GM12872 (cell line): ENCODE results near the gene TPSAB1.

ENCODE experiments used
- TF ChIP-seq, protein P1 (sequence below): IDR thresholded peaks from 3 replicates; pipeline ENCODE4 v1.5.1; 2011; ENCODE audit warnings: low read depth, mild to moderate bottlenecking, low read length, moderate library complexity; ENCODE audit not compliant: insufficient read depth

The TPSAB1 gene

DNA sequence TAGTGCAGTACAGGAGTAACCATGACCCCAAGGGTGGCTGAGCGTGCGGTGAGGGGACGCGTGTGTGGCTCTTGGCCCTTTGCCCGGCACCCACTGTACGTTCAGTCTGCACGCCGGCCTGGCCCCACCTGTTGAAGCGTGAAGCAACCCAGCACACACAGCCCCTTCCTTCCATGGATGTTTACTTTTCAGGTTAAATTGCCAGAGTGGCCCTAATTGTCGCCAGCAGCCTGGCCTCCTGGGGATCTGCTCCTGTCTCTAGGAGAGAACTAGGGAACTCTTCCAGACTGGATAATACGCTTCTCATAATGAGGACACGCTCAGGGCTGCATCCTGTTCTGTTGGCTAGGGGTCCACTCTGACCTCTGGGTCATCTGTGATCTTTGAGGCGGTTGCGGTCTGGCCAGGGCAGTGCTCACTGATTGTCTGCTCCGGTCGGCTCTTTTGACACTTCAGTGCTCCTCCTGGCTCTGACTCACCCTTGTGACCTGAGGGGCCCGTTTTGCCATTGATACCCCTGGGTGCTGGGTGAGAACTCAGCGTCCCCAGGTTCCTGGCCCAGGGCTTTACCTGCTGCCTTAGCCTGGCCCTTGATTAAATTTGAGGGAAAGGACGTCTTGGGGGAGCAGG, 43.2 kb upstream of the TPSAB1 start:
- TF ChIP-seq, protein P1, sequence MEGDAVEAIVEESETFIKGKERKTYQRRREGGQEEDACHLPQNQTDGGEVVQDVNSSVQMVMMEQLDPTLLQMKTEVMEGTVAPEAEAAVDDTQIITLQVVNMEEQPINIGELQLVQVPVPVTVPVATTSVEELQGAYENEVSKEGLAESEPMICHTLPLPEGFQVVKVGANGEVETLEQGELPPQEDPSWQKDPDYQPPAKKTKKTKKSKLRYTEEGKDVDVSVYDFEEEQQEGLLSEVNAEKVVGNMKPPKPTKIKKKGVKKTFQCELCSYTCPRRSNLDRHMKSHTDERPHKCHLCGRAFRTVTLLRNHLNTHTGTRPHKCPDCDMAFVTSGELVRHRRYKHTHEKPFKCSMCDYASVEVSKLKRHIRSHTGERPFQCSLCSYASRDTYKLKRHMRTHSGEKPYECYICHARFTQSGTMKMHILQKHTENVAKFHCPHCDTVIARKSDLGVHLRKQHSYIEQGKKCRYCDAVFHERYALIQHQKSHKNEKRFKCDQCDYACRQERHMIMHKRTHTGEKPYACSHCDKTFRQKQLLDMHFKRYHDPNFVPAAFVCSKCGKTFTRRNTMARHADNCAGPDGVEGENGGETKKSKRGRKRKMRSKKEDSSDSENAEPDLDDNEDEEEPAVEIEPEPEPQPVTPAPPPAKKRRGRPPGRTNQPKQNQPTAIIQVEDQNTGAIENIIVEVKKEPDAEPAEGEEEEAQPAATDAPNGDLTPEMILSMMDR = no peak

DNA sequence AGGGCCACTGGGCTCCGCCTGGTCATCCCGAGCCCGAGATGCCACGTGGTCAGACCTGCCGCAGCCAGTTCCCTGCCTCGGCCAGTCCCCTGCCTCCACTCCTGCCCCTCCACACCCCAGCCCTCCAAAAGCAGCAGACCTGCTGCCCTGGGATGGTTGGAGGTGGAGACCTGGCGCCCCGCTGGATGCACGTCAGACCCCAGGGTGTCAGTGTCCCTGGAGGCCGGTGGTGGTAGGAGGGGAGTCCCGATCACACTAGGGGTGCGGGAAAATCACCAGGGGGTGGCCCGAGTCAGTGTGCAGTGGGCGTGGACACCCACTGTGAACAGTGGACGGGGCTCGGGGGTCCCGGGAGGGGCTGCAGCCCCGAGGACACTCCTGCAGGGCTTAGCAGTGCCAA, 42.3 kb upstream of the TPSAB1 start:
- TF ChIP-seq, protein P1 = no peak

DNA sequence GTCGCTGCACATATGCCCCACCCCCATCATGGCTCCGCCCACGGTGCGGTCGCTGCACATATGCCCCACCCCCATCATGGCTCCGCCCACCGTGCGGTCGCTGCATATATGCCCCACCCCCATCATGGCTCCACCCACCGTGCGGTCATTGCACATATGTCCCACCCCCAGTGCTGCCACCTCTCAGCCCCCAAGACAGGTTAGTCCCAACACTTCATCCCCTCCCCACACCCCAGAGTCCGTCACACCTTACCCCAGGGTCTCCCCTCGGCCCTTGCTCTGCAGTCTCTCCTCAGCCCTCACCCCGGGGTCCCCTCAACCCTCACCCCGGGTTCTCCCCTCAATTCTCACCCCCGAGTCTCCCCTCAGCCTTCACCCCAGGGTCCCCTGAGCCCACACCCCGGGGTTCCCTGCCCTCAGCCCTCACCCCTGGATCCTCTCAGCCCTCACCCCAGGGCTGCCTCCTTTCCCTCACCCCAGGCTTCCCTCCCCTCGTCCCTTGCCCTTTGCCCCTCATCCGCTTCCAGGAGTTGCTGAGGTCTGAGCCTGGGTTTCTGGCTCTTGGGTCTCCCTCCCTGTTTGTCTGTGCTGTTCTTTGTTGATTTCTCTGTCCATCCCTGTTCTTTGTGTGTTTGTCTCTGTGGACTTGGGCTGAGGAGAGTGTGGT, 41.0 kb upstream of the TPSAB1 start:
- TF ChIP-seq, protein P1 = no peak

DNA sequence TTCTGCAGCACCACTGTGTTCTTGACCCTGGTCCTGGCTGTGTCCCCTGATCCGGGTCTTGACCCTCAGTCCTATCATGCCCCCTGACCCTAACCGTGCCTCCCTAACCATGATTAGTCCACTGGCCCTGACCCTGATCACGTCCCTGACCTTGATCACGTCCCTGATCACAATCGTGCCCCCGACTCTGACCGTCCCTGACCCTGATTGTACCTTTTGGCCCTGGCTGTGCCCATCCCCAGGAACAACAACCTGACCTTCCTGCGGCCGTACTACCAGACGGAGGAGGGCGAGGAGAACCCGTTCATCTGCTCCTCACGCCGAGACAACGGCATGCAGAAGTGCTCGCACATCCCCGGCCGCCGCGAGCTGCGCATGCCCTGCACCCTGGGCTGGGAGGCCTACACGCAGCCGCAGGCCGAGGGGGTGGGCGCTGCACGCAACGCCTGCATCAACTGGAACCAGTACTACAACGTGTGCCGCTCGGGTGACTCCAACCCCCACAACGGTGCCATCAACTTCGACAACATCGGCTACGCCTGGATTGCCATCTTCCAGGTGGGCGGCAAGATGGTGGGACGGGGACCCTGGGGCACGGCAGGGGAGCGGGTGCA, 40.4 kb upstream of the TPSAB1 start:
- TF ChIP-seq, protein P1 = no peak

DNA sequence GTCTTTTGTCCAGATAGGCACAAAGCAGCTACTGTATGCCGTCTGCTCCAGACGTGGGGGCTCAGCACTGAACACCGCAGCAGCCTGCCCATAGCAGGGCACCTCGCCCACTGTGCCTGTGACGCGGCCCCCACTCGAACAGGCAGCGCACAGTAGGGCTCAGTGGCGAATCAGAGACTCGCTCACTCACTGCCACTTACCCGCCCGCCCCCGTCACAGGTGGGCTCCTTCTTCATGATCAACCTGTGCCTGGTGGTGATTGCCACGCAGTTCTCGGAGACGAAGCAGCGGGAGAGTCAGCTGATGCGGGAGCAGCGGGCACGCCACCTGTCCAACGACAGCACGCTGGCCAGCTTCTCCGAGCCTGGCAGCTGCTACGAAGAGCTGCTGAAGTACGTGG, 39.1 kb upstream of the TPSAB1 start:
- TF ChIP-seq, protein P1 = no peak

DNA sequence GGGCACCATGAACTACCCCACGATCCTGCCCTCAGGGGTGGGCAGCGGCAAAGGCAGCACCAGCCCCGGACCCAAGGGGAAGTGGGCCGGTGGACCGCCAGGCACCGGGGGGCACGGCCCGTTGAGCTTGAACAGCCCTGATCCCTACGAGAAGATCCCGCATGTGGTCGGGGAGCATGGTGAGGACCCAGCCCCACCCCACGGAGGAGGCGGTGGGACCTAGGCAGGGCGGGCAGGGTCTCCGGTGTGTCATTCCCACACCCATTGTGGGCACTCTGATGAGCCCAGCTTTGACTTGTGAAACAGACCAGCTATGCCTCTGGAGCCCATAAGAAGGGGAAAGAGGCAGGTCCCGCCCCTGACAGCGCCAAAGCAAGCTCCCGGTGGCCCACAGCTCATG, 38.2 kb upstream of the TPSAB1 start:
- TF ChIP-seq, protein P1 = no peak

DNA sequence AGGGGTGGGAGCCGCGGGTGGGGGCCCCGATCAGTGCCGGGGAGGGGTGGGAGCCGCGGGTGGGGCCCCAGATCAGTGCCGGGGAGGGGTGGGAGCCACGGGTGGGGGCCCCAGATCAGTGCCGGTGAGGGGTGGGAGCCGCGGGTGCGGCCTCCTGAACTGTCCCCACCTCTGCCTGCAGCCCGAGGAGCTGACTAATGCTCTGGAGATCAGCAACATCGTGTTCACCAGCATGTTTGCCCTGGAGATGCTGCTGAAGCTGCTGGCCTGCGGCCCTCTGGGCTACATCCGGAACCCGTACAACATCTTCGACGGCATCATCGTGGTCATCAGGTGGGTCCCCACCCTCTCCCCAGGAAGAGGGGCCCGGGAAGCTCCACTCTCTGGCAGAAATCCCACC, 35.6 kb upstream of the TPSAB1 start:
- TF ChIP-seq, protein P1 = no peak
